ENCODE results near the gene KRTAP10-11. TPM values are rescaled to one million over a fixed set of nuclear protein-coding genes. Genes with fewer than 3 reads are reported as not detected.

The KRTAP10-11 gene
- total and polyA plus RNA-seq, 2 experiments from 2014 or later, result not detected

GRCh38 chr21:44670642-44671432 lies 24.6 kb downstream of the KRTAP10-11 start:
- Histone ChIP-seq H3K4me3 (no peak overlapping the region), H3K79me2 (replicated peaks; ENCODE audit: insufficient read depth) (no peaks in the 10 kb centered on the region), H3K27ac (ENCODE audit: low read depth) (no peak overlapping the region), H2AFZ (no peak overlapping the region), H3K9me2 (ENCODE audit: insufficient read depth) (no peaks in the 10 kb centered on the region), H3F3A (replicated peaks; ENCODE audit: low read depth) (no peaks in the 10 kb centered on the region), H4K20me1 (replicated peaks; ENCODE audit: insufficient read depth) (no peaks in the 10 kb centered on the region), H3K27me3 (ENCODE audit: insufficient read depth) (no peaks in the 10 kb centered on the region), H3K4me2 (no peak overlapping the region), H3K4me1 (ENCODE audit: insufficient read depth) (no peaks in the 10 kb centered on the region), H3K36me3 (ENCODE audit: insufficient read depth) (no peaks in the 10 kb centered on the region)
- DNase-seq (ENCODE audit: low spot score), result no peak
- Mint-ChIP-seq H3K27me3 (ENCODE audit: insufficient read depth, low read depth, poor library complexity) (peaks cover 1% of the 10 kb centered on the region), H3K36me3 (ENCODE audit: low read depth) (peaks cover 12% of the 10 kb centered on the region), H3K4me1 (no peaks in the 10 kb centered on the region; the same call in 2 of the 3 replicates), H3K9me3 (peaks cover 52% of the 10 kb centered on the region), H3K4me3 (no peak overlapping the region), H3K27ac (no peak overlapping the region)
- no peak for TF ChIP-seq ZNF331 (CRISPR knock-in tag; IDR thresholded peaks at IDR 0.05; ENCODE audit: low read depth)
- TF ChIP-seq CTCF (conservative IDR thresholded peaks at IDR 0.05; ENCODE audit: low read depth in 2 of 2), result no peak
- TF ChIP-seq EZH2 (IDR thresholded peaks at IDR 0.05; ENCODE audit: low read depth, unreplicated experiment), result no peak
- no peak for TF ChIP-seq CREB1 (CRISPR knock-in tag; IDR thresholded peaks at IDR 0.05; ENCODE audit: low read depth)
- no peak for TF ChIP-seq ZNF114 (CRISPR knock-in tag; IDR thresholded peaks at IDR 0.05)
- no peak for TF ChIP-seq ZNF462 (CRISPR knock-in tag; IDR thresholded peaks at IDR 0.05)
- TF ChIP-seq REST (IDR thresholded peaks at IDR 0.05; ENCODE audit: unreplicated experiment), result no peak
- no peak for ATAC-seq

Measured in GM23338 (cell line).